GM12873 (cell line): Measurements from ENCODE around the gene ARNT2.

Source experiments
- TF ChIP-seq, protein P1 (sequence below): IDR thresholded peaks from 2 replicates; pipeline ENCODE4 v1.5.1; 2012; ENCODE audit warnings: low read depth, mild to moderate bottlenecking, moderate library complexity, low read length, control low read depth; ENCODE audit not compliant: insufficient read depth; ENCODE audit errors: missing control alignments

The ARNT2 gene

DNA sequence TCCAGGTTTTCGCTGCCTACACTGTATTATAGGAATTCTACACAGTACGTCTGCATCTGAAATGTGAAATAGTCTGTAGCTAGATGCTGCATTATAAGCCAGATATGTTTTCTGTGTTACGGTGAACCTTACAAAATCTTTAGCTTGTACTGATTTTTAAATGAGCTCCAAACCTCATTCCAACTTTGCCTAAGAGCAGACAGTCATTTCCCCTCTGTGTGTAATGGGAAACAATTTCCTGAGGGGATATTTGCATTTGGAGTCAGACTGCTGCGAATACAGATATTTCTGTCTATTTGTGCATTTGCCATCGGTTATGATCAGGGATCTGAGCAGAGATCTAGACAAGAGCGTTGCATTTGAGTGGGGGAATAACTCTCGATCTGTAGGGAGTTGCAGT lies 37.5 kb downstream of the ARNT2 start:
- TF ChIP-seq, protein P1, sequence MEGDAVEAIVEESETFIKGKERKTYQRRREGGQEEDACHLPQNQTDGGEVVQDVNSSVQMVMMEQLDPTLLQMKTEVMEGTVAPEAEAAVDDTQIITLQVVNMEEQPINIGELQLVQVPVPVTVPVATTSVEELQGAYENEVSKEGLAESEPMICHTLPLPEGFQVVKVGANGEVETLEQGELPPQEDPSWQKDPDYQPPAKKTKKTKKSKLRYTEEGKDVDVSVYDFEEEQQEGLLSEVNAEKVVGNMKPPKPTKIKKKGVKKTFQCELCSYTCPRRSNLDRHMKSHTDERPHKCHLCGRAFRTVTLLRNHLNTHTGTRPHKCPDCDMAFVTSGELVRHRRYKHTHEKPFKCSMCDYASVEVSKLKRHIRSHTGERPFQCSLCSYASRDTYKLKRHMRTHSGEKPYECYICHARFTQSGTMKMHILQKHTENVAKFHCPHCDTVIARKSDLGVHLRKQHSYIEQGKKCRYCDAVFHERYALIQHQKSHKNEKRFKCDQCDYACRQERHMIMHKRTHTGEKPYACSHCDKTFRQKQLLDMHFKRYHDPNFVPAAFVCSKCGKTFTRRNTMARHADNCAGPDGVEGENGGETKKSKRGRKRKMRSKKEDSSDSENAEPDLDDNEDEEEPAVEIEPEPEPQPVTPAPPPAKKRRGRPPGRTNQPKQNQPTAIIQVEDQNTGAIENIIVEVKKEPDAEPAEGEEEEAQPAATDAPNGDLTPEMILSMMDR = no peak

DNA sequence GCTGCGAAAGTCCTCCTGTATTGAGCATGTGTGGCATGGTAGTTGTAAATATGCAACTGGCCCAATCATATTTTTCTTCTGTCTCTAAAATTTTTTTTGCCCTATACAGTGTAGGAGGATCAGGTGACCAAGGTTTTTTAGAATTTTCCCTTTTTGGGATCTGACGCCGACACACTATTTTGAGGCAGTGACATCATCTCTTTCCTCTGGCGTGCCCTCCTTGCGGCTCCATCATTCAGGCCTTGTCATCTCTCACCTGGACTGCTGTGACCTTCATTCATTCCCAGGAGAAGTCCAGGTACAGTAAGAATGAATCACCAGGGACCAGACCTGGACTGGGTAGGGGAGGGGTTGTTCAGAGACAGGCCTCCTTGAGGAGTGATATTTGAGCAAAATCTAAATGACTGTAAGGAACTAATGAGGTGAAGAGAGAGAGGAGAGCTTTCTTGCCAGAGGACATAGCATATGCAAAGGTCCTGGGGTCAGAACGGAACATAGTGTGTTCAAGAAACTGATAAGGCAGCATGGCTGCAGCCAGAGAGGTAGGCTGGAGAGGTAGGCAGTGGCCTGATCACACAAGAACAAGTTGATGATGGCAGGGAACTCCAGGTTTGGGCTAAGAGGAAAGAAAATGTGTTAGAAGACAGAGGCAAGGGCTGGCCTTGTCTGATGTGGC lies 38.7 kb downstream of the ARNT2 start:
- TF ChIP-seq, protein P1 = no peak

DNA sequence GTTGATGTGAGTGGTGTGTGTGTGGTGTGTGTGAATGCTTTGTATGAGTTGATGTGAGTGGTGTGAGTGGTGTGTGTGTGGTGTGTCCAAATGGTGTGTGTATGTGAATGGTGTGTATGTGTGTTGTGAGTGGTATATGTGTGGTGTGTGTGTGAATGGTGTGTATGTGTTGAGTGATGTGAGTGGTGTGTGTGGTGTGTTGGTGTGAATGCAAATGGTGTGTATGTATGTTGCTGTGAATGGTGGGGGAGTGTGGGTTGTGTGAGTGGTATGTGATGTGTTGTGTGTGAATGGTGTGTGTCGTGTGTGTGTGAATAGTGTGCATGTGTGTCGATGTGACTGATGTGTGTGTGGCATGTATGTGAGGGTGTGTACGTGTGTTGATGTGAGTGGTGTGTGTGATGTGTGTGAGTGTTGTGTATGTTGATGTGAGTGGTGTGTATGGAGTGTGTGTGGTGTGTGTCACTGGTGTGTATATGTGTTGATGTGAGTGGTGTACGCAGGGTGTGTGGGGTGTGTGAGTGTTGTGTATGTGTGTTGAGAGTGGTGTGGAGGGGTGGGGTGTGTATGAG lies 40.6 kb downstream of the ARNT2 start:
- TF ChIP-seq, protein P1 = no peak

DNA sequence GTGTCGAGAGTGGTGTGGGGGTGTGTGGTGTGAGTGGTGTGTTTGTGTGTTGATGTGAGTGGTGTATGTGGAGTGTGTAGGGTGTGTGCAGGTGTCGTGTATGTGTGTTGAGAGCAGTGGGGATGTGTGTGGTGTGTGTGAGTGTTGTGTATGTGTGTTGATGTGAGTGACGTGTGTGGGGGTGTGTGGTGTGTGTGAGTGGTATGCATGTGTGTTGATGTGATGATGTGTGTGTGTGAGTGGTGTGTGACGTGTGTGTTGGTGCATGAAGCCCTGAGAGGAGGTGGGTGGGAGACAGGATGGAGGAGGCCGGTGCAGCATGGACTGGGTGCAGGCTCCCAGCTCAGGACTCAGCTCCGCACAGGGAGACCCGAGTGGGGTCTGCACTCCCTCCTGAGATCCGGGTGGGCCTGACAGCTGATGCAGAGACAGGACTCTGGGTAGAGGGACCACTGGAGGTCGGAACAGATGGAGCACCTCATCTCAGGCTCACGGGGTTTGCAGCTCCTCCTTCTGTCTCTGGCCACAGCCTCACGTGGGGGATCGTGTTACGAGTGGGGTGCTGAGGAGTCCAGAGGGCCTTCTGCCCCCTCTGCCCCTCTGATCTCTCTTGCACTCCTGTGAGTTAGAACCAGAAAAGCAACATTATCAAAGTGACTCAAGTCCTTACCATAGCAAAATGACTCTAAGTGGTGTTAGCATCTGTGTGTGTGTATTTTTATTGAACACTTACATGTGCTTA lies 41.3 kb downstream of the ARNT2 start:
- TF ChIP-seq, protein P1 = no peak

DNA sequence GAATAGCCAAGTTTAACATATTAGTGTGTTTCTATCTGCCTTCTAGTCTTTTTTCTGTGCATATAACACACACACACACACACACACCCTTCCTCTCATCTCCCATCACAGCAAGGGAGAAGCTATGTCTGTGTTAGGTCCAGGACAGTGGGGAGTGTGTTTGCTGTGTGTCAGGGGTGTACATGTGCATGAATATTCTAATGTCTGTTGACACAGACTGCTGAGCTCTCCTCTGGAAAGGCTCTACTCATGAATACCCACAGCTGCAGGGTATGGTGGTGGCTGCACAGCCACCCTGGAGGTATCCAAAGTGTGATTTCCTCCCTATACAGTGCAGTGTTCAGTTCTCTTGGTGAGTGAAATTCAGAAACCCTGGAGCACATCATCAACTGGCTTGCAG lies 42.9 kb downstream of the ARNT2 start:
- TF ChIP-seq, protein P1 = no peak

DNA sequence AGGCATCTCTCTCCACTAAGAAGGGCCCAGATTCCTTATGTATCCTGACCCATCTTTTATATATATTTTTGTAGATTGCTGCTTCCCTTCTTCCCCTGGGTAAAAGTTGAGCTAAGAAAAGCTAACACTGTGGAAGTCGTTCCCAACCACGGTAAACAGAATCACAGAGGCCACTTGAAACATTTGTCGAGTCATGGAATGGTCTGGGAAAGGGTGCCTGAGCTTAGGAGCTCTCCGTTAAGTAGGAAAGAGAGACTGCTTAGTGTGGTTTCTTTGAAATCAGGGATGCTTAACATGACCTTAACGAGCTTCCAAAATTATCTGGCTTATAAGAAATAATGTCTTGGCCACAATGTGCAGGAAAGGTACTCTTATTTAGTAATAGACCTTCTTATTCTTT lies 45.6 kb downstream of the ARNT2 start:
- TF ChIP-seq, protein P1 = no peak

DNA sequence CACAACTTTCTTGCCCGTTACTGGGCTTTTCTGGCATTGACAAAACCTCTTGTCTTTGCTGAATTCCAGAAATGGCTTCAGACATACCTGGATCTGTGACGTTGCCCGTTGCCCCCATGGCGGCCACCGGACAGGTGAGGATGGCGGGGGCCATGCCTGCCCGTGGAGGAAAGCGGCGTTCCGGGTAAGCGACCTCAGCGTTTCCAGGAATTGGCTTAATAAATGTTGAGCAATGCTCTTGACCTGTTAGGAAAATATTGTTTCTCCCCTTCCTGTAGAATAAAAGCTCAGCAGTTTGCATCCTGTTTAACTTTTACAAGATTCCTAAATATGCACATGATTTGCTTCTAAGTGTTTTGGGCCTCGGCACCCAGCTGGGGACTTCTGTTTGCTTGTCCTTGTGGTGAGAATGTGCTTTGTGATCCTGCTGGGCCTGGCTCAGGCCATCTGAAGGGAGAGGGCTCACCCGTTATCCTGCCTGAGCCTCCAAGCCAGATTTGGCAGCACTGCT lies 46.7 kb downstream of the ARNT2 start:
- TF ChIP-seq, protein P1 = no peak
